PC-9 (cell line): ENCODE measurements around the gene ENPP3. TPM values are rescaled to one million over a fixed set of nuclear protein-coding genes. Genes with fewer than 3 reads are reported as not detected.

Source experiments
- BruUV-seq: library from RNA; stranded (reverse); fragments of 400-500 nt; replicated peaks from 2 replicates; lab custom pipeline; 2021; lab: Mats Ljungman, UMichigan
- CTCF ChIA-PET: fragments of 300-600 bp; sonication (Branson Sonifier 250); formaldehyde crosslinking; loops from one replicate; lab custom pipeline; 2022; ENCODE audit warnings: antibody characterized with exemption; lab: Charles Lee
- POLR2A ChIA-PET: fragments of 300-600 bp; sonication (Branson Sonifier 250); formaldehyde crosslinking; loops from one replicate; lab custom pipeline; 2022; ENCODE audit warnings: antibody characterized with exemption; ENCODE audit not compliant: unreplicated experiment; lab: Charles Lee
- DNase-seq, 2 experiments: peaks; one replicate each; pipeline versions ENCODE4 v3.0.0 to v3.0.0-alpha.2; 2015 to 2022; ENCODE audit warnings: mixed read lengths in 1 of 2
- H2AFZ ChIP-seq: fragments of 200-600 bp; sonication (generic); 2 replicates; pipeline ENCODE4 v1.8.1; 2017; ENCODE audit warnings: antibody characterized with exemption
- H3F3A ChIP-seq: fragments of 200-600 bp; sonication (generic); 2 replicates; pipeline ENCODE4 v1.8.1; 2017; ENCODE audit warnings: antibody characterized with exemption, mild to moderate bottlenecking, low read depth; ENCODE audit not compliant: insufficient read depth
- H3K27ac ChIP-seq: fragments of 200-600 bp; sonication (generic); 2 replicates; pipeline ENCODE4 v1.6.1; 2016; ENCODE audit warnings: mixed run types
- H3K27me3 ChIP-seq: fragments of 200-600 bp; sonication (generic); 2 replicates; pipeline ENCODE4 v1.6.1; 2016; ENCODE audit warnings: low read depth, mixed run types; ENCODE audit not compliant: insufficient read depth
- H3K36me3 ChIP-seq: fragments of 200-600 bp; sonication (generic); 2 replicates; pipeline ENCODE4 v1.6.1; 2016; ENCODE audit warnings: low read depth, mixed run types
- H3K4me1 ChIP-seq: fragments of 200-600 bp; sonication (generic); replicated peaks from 2 replicates; pipeline ENCODE4 v1.6.1; 2016; ENCODE audit warnings: mixed run types; ENCODE audit not compliant: insufficient read depth
- H3K4me2 ChIP-seq: fragments of 200-600 bp; sonication (generic); 2 replicates; pipeline ENCODE4 v1.6.1; 2017; ENCODE audit warnings: mixed run types
- H3K4me3 ChIP-seq: fragments of 200-600 bp; sonication (generic); 2 replicates; pipeline ENCODE4 v1.6.1; 2016; ENCODE audit warnings: mixed run types
- H3K79me2 ChIP-seq: fragments of 200-600 bp; sonication (generic); 2 replicates; pipeline ENCODE4 v1.6.1; 2017; ENCODE audit warnings: low read depth, mixed run types
- H3K9me2 ChIP-seq: fragments of 200-600 bp; sonication (generic); 2 replicates; pipeline ENCODE4 v1.8.1; 2017; ENCODE audit warnings: mild to moderate bottlenecking; ENCODE audit not compliant: insufficient read depth
- H3K9me3 ChIP-seq: fragments of 200-600 bp; sonication (generic); 2 replicates; pipeline ENCODE4 v1.8.1; 2016; ENCODE audit warnings: low read depth; ENCODE audit not compliant: insufficient read depth
- H4K20me1 ChIP-seq: fragments of 200-600 bp; sonication (generic); 2 replicates; pipeline ENCODE4 v1.8.1; 2017; ENCODE audit not compliant: insufficient read depth
- EZH2 ChIP-seq: fragments of 200-600 bp; sonication (generic); IDR thresholded peaks from 2 replicates; pipeline ENCODE4 v1.8.0; 2017; ENCODE audit warnings: antibody characterized with exemption, low read depth
- intact Hi-C: fragments of 100-400 bp; cut with micrococcal nuclease; formaldehyde crosslinking; loops from one replicate; pipeline ENCODE4 v1.10.0; 2022; ENCODE audit not compliant: unreplicated experiment
- total RNA-seq: library from RNA; stranded (reverse); gene quantifications from 2 replicates; pipeline ENCODE4 v1.2.3, GENCODE V29; 2021
- TF ChIP-seq, protein P1 (sequence below): fragments of 200-600 bp; sonication (generic); conservative IDR thresholded peaks from 2 replicates; pipeline ENCODE4 v1.6.1; 2017; ENCODE audit warnings: mixed run types, antibody characterized with exemption, mild to moderate bottlenecking, moderate library complexity

Gene ENPP3
- total RNA-seq, 1 experiment from 2014 or later: not detected

- H3K79me2 ChIP-seq: no peaks in the 10 kb centered on the region
- no TSS peak for BruUV-seq
These were observed 44.5 kb downstream of the ENPP3 start for GRCh38 chr6:131681585-131681984.

GRCh38 chr6:131682442-131682841, 45.3 kb downstream of the ENPP3 start:
- DNase-seq: no peak
- no peak for TF ChIP-seq EZH2
- TF ChIP-seq, protein P1, sequence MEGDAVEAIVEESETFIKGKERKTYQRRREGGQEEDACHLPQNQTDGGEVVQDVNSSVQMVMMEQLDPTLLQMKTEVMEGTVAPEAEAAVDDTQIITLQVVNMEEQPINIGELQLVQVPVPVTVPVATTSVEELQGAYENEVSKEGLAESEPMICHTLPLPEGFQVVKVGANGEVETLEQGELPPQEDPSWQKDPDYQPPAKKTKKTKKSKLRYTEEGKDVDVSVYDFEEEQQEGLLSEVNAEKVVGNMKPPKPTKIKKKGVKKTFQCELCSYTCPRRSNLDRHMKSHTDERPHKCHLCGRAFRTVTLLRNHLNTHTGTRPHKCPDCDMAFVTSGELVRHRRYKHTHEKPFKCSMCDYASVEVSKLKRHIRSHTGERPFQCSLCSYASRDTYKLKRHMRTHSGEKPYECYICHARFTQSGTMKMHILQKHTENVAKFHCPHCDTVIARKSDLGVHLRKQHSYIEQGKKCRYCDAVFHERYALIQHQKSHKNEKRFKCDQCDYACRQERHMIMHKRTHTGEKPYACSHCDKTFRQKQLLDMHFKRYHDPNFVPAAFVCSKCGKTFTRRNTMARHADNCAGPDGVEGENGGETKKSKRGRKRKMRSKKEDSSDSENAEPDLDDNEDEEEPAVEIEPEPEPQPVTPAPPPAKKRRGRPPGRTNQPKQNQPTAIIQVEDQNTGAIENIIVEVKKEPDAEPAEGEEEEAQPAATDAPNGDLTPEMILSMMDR: no peak
- intact Hi-C loops: no loop called here
- 0 out of 2 replicates have a peak, but pooled peaks cover 4% of the 10 kb centered on the region for H3K9me3 ChIP-seq
- no peak overlapping the region for H3K27ac ChIP-seq
- H3K4me1 ChIP-seq: no peaks in the 10 kb centered on the region
- H3K4me2 ChIP-seq: no peak overlapping the region
- no peak overlapping the region for H3K4me3 ChIP-seq
- no peaks in the 10 kb centered on the region for H3F3A ChIP-seq
- H3K9me2 ChIP-seq: no peaks in the 10 kb centered on the region
- H4K20me1 ChIP-seq: no peaks in the 10 kb centered on the region
- CTCF ChIA-PET: no interaction called here
- H2AFZ ChIP-seq: no peak overlapping the region
- POLR2A ChIA-PET: no interaction called here
- no TSS peak for BruUV-seq
- no peaks in the 10 kb centered on the region for H3K27me3 ChIP-seq
- no peaks in the 10 kb centered on the region for H3K79me2 ChIP-seq
- H3K36me3 ChIP-seq: no peaks in the 10 kb centered on the region

More at GRCh38 chr6:131681585-131681984, 44.5 kb downstream of the ENPP3 start:
- ChIA-PET CTCF (no interaction called here), POLR2A (no interaction called here)
- H3K9me3 ChIP-seq: 0 out of 2 replicates have a peak, but pooled peaks cover 4% of the 10 kb centered on the region
- intact Hi-C loops: no loop called here
- DNase-seq: no peak
- H3K4me3 ChIP-seq: no peak overlapping the region
- no peaks in the 10 kb centered on the region for H3K36me3 ChIP-seq
- H3K9me2 ChIP-seq: no peaks in the 10 kb centered on the region
- no peak overlapping the region for H3K4me2 ChIP-seq
- no peak overlapping the region for H2AFZ ChIP-seq
- no peak for TF ChIP-seq EZH2
- TF ChIP-seq, protein P1: no peak
- no peaks in the 10 kb centered on the region for H4K20me1 ChIP-seq
- H3K27ac ChIP-seq: no peak overlapping the region
- H3K4me1 ChIP-seq: no peaks in the 10 kb centered on the region
- H3K27me3 ChIP-seq: no peaks in the 10 kb centered on the region
- no peaks in the 10 kb centered on the region for H3F3A ChIP-seq

DNA sequence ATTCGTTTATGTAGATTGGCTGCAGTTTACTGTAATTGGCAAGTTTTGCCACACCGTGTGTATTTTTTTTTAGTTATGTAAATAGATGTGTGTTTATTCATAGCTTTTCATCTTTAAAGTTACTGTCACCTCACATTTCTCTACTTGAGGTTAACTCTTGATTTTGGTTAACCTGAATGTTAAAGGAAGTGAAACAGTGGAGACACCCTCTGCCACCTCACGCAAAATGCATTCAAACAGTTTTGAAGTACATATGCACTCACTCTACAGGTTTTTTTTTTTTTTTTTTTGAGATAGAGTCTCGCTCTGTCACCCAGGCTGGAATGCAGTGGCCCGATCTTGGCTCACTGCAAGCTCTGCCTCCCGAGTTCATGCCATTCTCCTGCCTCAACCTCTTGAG, 46.4 kb downstream of the ENPP3 start:
- peak; percentile 9 to 45 for DNase-seq
- intact Hi-C loops: no loop called here
- CTCF ChIA-PET: interaction anchor here (0.7 kb wide), 2 partner anchors 31 to 232 kb away, joined by 6 to 7 read pairs; no protein-coding TSS in a partner anchor
- H3K27ac ChIP-seq: no peak overlapping the region
- no peak overlapping the region for H3K4me2 ChIP-seq
- 0 out of 2 replicates have a peak, but pooled peaks cover 4% of the 10 kb centered on the region for H3K9me3 ChIP-seq
- no TSS peak for BruUV-seq
- H3F3A ChIP-seq: no peaks in the 10 kb centered on the region
- POLR2A ChIA-PET: no interaction called here
- no peaks in the 10 kb centered on the region for H3K4me1 ChIP-seq
- H4K20me1 ChIP-seq: no peaks in the 10 kb centered on the region
- H3K4me3 ChIP-seq: no peak overlapping the region
- no peaks in the 10 kb centered on the region for H3K79me2 ChIP-seq
- H3K36me3 ChIP-seq: no peaks in the 10 kb centered on the region
- no peak for TF ChIP-seq EZH2
- TF ChIP-seq, protein P1: no peak
- no peaks in the 10 kb centered on the region for H3K27me3 ChIP-seq
- H3K9me2 ChIP-seq: no peaks in the 10 kb centered on the region
- H2AFZ ChIP-seq: peak overlapping the region; percentile 52; the same call in 1 of the 2 replicates
